Measurements from ENCODE around the gene HTRA3. TPM values are rescaled to one million over a fixed set of nuclear protein-coding genes. Genes with fewer than 3 reads are reported as not detected.

HTRA3 gene
- total and polyA plus RNA-seq, 2 experiments from 2014 or later = 19.4 to 34.9 TPM

DNA sequence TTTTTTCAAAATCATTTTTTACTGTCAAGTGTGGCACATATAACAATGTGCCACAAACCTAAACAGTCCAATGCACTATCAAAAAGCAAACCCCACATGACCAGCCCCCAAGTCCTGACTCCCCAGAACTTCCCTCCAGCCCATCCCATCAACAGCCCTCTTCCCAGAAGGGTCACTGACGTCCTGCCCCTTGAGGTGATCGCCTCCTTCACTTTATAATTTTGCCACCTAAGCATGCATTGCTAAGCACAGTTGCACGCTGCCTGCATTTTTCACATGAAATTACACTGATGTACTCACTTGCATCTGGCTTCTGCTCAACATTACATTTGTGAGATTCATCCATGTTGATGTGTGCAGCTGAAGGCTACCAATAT is 42.5 kb downstream of the HTRA3 start:
- no peaks in the 10 kb centered on the region for H3K79me2 ChIP-seq
- no peaks in the 10 kb centered on the region for H3K9me3 ChIP-seq (ENCODE audit: low read depth)
- H3K4me3 ChIP-seq = no peak overlapping the region
- DNase-seq (ENCODE audit: low spot score) = no peak
- no peaks in the 10 kb centered on the region for H4K20me1 ChIP-seq (ENCODE audit: insufficient read depth, poor library complexity, severe bottlenecking)
- peaks cover 18% of the 10 kb centered on the region for H3K4me1 ChIP-seq (ENCODE audit: insufficient read depth)
- TF ChIP-seq EZH2 (IDR thresholded peaks at IDR 0.05; ENCODE audit: borderline replicate concordance) (no peak), EZH2phosphoT487 (IDR thresholded peaks at IDR 0.05; ENCODE audit: low read depth, severe bottlenecking, unreplicated experiment) (no peak)
- TF ChIP-seq, protein P1, sequence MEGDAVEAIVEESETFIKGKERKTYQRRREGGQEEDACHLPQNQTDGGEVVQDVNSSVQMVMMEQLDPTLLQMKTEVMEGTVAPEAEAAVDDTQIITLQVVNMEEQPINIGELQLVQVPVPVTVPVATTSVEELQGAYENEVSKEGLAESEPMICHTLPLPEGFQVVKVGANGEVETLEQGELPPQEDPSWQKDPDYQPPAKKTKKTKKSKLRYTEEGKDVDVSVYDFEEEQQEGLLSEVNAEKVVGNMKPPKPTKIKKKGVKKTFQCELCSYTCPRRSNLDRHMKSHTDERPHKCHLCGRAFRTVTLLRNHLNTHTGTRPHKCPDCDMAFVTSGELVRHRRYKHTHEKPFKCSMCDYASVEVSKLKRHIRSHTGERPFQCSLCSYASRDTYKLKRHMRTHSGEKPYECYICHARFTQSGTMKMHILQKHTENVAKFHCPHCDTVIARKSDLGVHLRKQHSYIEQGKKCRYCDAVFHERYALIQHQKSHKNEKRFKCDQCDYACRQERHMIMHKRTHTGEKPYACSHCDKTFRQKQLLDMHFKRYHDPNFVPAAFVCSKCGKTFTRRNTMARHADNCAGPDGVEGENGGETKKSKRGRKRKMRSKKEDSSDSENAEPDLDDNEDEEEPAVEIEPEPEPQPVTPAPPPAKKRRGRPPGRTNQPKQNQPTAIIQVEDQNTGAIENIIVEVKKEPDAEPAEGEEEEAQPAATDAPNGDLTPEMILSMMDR (IDR thresholded peaks at IDR 0.05; ENCODE audit: poor library complexity) = no peak
- WGBS (ENCODE audit: low lambda C conversion rate, missing lambda C conversion rate) = 93% methylated on average over 3 of the region's 3 CpGs
- H3K9me2 ChIP-seq (replicated peaks; ENCODE audit: insufficient read depth) = no peaks in the 10 kb centered on the region
- H2AFZ ChIP-seq = no peak overlapping the region
- no peak overlapping the region for H3K4me2 ChIP-seq
- no peaks in the 10 kb centered on the region for H3K36me3 ChIP-seq (replicated peaks; ENCODE audit: insufficient read depth, low read depth)
- H3K27me3 ChIP-seq = no peaks in the 10 kb centered on the region
- H3K27ac ChIP-seq = no peak overlapping the region

DNA sequence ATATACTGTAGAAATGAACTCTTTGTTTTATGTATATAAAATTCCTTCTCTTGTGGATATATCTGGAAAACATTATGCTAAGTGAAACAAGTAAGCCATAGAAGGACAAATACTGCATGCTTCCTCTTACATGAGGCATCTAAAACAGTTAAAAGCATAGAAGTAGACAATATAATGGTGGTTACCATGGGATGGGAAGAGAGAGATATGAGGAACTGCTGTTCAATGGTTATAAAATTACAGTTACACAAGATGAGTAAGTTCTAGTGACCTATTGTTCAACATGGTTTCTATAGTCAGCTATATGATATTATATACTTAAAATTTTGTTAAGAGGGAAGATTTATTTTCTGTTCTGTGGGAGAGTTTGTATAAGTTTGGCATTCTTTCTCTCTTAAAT is 43.4 kb downstream of the HTRA3 start:
- H3K9me3 ChIP-seq (ENCODE audit: low read depth) = no peaks in the 10 kb centered on the region
- H3K9me2 ChIP-seq (replicated peaks; ENCODE audit: insufficient read depth) = no peaks in the 10 kb centered on the region
- H3K27ac ChIP-seq = no peak overlapping the region

DNA sequence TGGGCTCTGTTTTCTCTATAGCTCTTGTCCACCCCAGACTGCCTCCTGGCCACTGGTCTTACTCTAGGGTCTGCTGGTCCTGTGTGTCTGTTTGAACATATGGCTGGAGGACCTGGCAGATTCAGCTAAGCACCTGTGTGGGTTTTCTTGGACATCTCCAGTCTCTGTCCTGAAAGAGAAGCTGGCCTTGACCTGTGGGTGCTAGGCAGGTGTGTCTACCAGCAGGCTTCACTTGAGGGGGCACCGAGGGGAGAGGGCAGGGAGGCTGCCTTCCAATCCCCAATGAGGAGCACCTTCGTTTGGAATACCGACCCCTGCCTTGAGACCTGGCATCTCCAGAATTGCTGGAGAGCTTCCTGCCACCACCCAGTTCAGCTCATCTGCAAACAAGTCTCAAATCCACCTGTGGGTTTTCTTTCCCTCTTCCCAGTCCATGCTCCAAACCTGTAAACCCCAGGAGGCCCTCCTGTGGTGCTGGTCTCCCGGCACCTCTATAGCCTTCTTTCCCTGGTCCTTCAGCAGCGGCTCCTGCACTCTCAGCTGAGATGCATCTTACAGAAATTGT is 45.2 kb downstream of the HTRA3 start:
- WGBS (ENCODE audit: low lambda C conversion rate, missing lambda C conversion rate) = 90% methylated on average over 5 of the region's 5 CpGs
- TF ChIP-seq EZH2phosphoT487 (IDR thresholded peaks at IDR 0.05; ENCODE audit: low read depth, severe bottlenecking, unreplicated experiment) (no peak), EZH2 (IDR thresholded peaks at IDR 0.05; ENCODE audit: borderline replicate concordance) (no peak)
- TF ChIP-seq, protein P1 (IDR thresholded peaks at IDR 0.05; ENCODE audit: poor library complexity) = no peak
- Histone ChIP-seq H3K79me2 (no peaks in the 10 kb centered on the region), H3K4me1 (ENCODE audit: insufficient read depth) (peaks cover 18% of the 10 kb centered on the region), H3K4me2 (no peak overlapping the region), H4K20me1 (ENCODE audit: insufficient read depth, poor library complexity, severe bottlenecking) (no peaks in the 10 kb centered on the region), H3K9me3 (ENCODE audit: low read depth) (no peaks in the 10 kb centered on the region), H3K27ac (no peak overlapping the region), H3K36me3 (replicated peaks; ENCODE audit: insufficient read depth, low read depth) (no peaks in the 10 kb centered on the region), H3K9me2 (replicated peaks; ENCODE audit: insufficient read depth) (no peaks in the 10 kb centered on the region), H3K27me3 (no peaks in the 10 kb centered on the region), H2AFZ (no peak overlapping the region), H3K4me3 (no peak overlapping the region)
- no peak for DNase-seq (ENCODE audit: low spot score)

More for the DNA sequence above, 43.4 kb downstream of the HTRA3 start:
- no peaks in the 10 kb centered on the region for H3K79me2 ChIP-seq
- H3K4me2 ChIP-seq = no peak overlapping the region
- peaks cover 18% of the 10 kb centered on the region for H3K4me1 ChIP-seq (ENCODE audit: insufficient read depth)
- H2AFZ ChIP-seq = no peak overlapping the region
- TF ChIP-seq, protein P1 (IDR thresholded peaks at IDR 0.05; ENCODE audit: poor library complexity) = no peak
- TF ChIP-seq EZH2 (IDR thresholded peaks at IDR 0.05; ENCODE audit: borderline replicate concordance) = no peak
- no peak for TF ChIP-seq EZH2phosphoT487 (IDR thresholded peaks at IDR 0.05; ENCODE audit: low read depth, severe bottlenecking, unreplicated experiment)
- no peaks in the 10 kb centered on the region for H4K20me1 ChIP-seq (ENCODE audit: insufficient read depth, poor library complexity, severe bottlenecking)
- no peak for DNase-seq (ENCODE audit: low spot score)
- H3K27me3 ChIP-seq = no peaks in the 10 kb centered on the region
- H3K36me3 ChIP-seq (replicated peaks; ENCODE audit: insufficient read depth, low read depth) = no peaks in the 10 kb centered on the region
- no peak overlapping the region for H3K4me3 ChIP-seq

All from hepatocyte (in vitro differentiated cells).